Glomerular visceral epithelial cell (primary cell): ENCODE measurements around the gene FAM222A.

Experiments
- DNase-seq: peaks from one replicate; pipeline ENCODE4 v3.0.0-alpha.2; 2016; ENCODE audit errors: extremely low spot score

Gene FAM222A

GRCh38 chr12:109737126-109737525, 23.5 kb downstream of the FAM222A start:
- no peak for DNase-seq

DNA sequence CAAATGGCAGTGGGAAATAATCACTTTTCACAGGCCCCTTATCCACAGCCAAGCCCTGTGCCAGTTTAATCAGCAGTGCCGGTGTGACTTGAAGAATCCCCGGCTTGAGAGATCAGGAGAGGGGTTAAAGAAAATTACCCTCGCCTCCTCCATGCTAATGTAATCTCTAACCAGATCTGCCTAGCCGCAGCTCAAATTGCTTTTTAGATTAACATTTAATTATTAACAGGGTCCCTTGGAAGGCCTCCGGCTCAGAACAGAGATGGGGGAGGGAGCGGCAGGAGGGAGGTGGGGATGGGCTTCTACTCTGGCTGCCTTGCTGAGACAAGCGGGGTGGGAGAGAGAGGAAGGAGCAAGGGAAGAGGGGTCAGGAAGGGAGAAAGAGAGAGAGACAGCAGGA, 24.0 kb downstream of the FAM222A start:
- peak; percentile 12 for DNase-seq

DNA sequence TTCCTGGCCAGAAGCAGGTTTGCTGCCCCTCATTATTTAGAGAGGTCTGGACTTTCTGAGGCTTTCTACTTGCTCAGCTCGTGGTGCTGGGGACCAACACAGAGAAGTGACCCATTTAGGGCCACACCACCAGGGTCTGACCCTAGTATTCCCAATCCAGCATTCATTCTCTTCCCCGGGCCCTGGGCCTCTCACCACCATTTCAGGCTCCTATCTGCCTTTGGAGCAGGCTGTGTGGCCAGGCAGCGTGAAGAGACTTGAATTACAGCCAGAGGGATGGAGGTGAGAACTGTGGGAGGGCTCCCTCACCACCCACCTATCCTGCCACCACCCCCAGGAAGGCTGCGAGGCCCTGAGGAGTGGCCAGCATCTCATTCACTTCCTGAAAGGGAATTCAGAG, 24.6 kb downstream of the FAM222A start:
- no peak for DNase-seq

DNA sequence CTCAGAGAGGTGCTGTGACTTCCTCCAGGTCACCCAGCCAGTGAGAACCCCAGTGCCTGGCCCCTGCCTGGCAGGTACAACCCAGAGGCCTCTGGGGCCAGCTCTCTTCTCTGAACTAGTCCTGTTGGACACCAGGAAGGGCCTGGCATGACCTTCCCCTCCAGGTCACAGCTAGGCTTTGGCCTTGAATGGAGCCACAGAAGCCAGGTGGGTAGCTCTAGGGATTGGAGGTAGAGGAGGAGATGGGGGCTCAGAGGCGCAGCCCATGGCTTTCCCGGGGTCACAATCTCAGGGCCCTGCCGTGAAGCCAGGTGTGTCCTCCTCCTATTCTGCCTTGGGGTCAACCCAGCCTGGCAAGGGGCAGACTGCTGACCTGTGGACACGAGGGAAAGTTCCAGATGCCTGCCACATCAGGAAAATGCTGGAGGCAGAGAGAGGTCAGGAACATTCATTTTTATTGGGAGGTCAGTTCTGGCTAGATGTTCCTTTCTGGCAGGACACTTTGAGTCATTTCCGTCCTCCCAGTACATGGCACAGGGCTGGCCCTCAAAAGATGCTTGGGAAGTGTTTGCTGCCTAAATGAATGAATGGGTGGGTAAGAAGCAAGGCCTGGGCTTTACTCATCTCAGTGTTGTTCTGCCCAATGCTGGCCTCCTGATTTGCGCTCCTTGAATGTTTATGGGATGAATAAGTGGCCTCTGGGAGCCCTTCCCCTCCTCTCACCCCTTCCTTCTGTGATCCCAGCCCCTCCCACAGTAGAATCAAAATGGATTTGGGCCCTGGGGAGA, 25.4 kb downstream of the FAM222A start:
- DNase-seq: no peak

DNA sequence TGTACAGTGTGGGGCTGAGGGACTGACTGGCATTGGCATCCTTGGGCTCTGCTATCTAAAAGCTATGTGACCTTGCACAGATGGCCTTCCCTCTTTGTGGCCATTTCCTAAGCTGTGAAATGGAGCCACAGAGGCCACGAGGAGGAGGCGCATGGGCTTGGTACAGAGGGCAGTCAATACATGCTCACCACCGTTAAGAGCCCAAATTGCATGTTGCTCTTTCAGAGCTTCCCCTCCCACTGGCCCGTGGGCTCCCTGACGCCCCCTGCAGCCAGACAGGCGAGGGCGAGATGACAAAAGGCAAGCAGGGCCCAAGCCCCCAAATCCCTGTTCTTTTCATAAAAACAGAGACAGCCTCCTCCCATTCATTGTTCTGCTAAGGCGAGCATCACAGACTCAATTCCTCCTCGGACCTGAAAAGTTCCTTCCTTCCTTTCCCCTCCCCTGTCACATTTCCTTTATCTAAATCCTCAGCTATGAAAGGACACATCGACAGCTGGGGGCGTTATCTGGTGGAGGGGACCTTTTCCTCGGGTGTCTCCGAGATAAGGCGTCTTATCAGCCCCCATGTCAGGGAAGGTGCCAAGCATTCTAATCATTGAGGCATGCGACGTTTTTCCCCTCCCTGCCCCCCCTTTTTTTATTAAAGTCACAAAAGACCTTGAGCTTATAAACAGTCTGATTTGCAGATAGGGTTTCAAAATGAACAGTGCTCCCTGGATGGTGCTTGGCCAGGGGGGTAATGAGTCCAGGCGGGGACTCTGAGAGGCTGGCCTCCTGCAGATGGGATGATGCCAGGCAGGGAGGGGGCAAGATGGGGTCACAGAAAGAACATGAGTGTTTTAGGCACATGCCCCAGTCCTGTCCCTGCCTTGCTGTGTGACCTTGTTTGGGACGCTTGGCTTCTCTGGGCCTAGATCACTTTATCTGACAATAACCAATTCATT, 26.4 kb downstream of the FAM222A start:
- no peak for DNase-seq

GRCh38 chr12:109740694-109741245, 27.1 kb downstream of the FAM222A start:
- no peak for DNase-seq

- DNase-seq: no peak
Measured at GRCh38 chr12:109741286-109741969, 27.8 kb downstream of the FAM222A start.

GRCh38 chr12:109741970-109742703, 28.5 kb downstream of the FAM222A start:
- no peak for DNase-seq

- no peak for DNase-seq
Measured at GRCh38 chr12:109743076-109743910, 29.7 kb downstream of the FAM222A start.

- DNase-seq: no peak
Measured at GRCh38 chr12:109744026-109744425, 30.4 kb downstream of the FAM222A start.

- DNase-seq: no peak
Measured at GRCh38 chr12:109744986-109745942, 31.6 kb downstream of the FAM222A start.

GRCh38 chr12:109752117-109753053, 38.8 kb downstream of the FAM222A start:
- no peak for DNase-seq

DNA sequence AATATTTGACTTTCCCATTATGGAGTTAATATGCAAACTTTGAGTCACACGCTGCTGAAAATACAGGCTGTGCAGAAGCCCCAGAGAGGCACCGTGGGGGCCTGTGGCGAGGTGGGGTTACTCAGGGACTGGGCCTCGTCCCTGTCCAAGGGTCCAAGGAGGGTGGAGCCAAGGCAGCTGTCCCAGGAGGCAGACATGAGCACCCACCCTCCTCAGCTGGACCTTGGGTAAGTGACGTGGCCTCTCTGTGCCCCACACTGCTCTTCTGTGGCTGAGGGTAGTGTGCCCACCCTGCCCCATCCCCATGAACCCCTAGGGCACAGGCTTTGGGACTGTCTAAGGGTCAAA, 39.4 kb downstream of the FAM222A start:
- DNase-seq: no peak

- DNase-seq: no peak
Measured at GRCh38 chr12:109753959-109754358, 40.3 kb downstream of the FAM222A start.

GRCh38 chr12:109756457-109756856, 42.8 kb downstream of the FAM222A start:
- DNase-seq: no peak

DNA sequence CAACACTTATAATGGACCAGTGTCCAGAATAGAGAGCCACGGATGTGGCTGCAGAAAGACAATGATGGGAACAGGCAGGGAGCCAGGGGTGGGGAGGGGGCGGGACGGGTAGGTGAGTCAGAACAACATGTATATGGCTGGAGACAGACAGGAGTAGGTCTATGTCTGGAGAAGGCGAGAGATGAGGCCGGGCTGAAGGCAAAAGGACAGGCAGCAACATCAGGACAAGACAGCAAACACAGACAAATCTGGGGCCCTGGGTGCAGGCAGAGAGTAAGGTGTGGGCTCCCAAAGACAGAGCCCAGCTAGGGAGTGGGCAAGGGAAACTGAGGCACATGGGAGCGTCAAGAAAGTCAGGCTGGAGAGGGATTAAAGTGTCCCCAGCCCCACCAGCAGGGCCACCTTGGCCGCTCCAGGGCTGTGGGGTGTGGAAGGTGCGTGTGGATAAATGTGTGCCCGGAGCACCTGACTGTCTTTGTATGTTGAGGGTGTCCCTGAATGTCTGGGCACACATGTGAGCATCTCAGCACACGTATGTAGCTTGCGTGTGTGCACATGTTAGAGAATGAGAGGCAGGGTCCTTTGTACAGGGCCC, 44.1 kb downstream of the FAM222A start:
- DNase-seq: no peak
